Type B pancreatic cell (in vitro differentiated cells): ENCODE data around the gene HEPACAM. TPM values are rescaled to one million over a fixed set of nuclear protein-coding genes. Genes with fewer than 3 reads are reported as not detected.

Source experiments
- DNase-seq: peaks from one replicate; pipeline ENCODE4 v3.0.0; 2021; ENCODE audit warnings: mixed read lengths; ENCODE audit not compliant: unreplicated experiment; ENCODE audit errors: extremely low spot score
- H3K27ac Mint-ChIP-seq: 2 replicates; pipeline ENCODE4 v1.8.0; 2021; ENCODE audit warnings: mild to moderate bottlenecking, mixed read lengths
- H3K27me3 Mint-ChIP-seq: 2 replicates; pipeline ENCODE4 v1.8.0; 2021; ENCODE audit warnings: mixed read lengths
- H3K36me3 Mint-ChIP-seq: 2 replicates; pipeline ENCODE4 v1.8.0; 2021; ENCODE audit warnings: mixed read lengths
- H3K4me1 Mint-ChIP-seq: one replicate; pipeline ENCODE4 v1.8.0; 2021; ENCODE audit warnings: mixed read lengths; ENCODE audit not compliant: unreplicated experiment
- H3K4me3 Mint-ChIP-seq: 2 replicates; pipeline ENCODE4 v1.8.0; 2021; ENCODE audit warnings: mild to moderate bottlenecking, mixed read lengths
- H3K9me3 Mint-ChIP-seq: 2 replicates; pipeline ENCODE4 v1.8.0; 2021; ENCODE audit warnings: mixed read lengths
- total RNA-seq: library from RNA; stranded (reverse); gene quantifications from 2 replicates; pipeline ENCODE4 v1.2.1, GENCODE V29; 2021; ENCODE audit warnings: low replicate concordance
- TF ChIP-seq, protein P1 (sequence below): fragments of 200-600 bp; sonication (generic); conservative IDR thresholded peaks from 2 replicates; pipeline ENCODE4 v1.5.0; 2021; ENCODE audit warnings: antibody characterized with exemption, mild to moderate bottlenecking

The HEPACAM gene
- total RNA-seq, 1 donor from 2014 or later = 0.43 TPM

DNA sequence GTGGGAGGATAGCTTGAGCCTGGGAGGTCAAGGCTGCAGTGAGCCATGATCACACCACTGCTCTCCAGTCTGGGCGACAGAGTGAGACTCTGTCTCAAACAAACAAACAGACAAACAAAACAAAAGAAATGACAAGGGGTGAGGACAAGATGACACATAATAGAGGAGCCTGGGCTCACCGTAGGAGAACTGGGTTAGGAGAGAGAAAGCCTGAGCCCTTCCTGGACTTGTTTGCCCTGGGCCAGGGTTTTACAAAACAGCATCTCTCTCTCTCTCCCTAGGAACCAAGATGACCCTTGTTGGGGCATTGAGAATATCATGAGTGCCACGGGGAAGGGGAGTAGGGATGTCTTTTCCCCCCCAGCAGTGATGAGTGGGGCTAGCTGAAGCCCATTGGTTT is 54.9 kb downstream of the HEPACAM start:
- TF ChIP-seq, protein P1, sequence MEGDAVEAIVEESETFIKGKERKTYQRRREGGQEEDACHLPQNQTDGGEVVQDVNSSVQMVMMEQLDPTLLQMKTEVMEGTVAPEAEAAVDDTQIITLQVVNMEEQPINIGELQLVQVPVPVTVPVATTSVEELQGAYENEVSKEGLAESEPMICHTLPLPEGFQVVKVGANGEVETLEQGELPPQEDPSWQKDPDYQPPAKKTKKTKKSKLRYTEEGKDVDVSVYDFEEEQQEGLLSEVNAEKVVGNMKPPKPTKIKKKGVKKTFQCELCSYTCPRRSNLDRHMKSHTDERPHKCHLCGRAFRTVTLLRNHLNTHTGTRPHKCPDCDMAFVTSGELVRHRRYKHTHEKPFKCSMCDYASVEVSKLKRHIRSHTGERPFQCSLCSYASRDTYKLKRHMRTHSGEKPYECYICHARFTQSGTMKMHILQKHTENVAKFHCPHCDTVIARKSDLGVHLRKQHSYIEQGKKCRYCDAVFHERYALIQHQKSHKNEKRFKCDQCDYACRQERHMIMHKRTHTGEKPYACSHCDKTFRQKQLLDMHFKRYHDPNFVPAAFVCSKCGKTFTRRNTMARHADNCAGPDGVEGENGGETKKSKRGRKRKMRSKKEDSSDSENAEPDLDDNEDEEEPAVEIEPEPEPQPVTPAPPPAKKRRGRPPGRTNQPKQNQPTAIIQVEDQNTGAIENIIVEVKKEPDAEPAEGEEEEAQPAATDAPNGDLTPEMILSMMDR = no peak
- Mint-ChIP-seq H3K27me3 (peaks cover 19% of the 10 kb centered on the region), H3K4me1 (peaks cover 12% of the 10 kb centered on the region), H3K9me3 (no peaks in the 10 kb centered on the region), H3K27ac (no peak overlapping the region), H3K36me3 (no peaks in the 10 kb centered on the region), H3K4me3 (no peak overlapping the region)
- peak; percentile 34 for DNase-seq

DNA sequence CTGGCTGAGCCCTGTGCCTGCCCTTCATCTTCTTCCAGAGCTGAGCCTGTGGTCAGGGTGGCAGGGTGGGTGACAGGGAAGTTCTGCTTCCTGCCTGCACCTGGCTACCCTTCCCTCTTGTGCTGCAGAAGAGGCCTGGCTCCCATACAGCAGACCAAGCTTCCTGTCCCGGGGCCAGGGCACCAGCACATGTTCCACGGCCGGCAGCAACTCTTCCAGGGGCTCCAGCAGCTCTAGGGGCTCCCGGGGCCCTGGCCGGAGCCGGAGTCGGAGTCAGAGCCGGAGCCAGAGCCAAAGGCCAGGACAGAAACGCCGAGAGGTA is 55.6 kb downstream of the HEPACAM start:
- Mint-ChIP-seq H3K4me1 (peaks cover 17% of the 10 kb centered on the region), H3K4me3 (no peak overlapping the region), H3K9me3 (no peaks in the 10 kb centered on the region), H3K27ac (no peak overlapping the region), H3K27me3 (peaks cover 23% of the 10 kb centered on the region), H3K36me3 (no peaks in the 10 kb centered on the region)
- TF ChIP-seq, protein P1 = no peak
- peak; percentile 64 for DNase-seq

DNA sequence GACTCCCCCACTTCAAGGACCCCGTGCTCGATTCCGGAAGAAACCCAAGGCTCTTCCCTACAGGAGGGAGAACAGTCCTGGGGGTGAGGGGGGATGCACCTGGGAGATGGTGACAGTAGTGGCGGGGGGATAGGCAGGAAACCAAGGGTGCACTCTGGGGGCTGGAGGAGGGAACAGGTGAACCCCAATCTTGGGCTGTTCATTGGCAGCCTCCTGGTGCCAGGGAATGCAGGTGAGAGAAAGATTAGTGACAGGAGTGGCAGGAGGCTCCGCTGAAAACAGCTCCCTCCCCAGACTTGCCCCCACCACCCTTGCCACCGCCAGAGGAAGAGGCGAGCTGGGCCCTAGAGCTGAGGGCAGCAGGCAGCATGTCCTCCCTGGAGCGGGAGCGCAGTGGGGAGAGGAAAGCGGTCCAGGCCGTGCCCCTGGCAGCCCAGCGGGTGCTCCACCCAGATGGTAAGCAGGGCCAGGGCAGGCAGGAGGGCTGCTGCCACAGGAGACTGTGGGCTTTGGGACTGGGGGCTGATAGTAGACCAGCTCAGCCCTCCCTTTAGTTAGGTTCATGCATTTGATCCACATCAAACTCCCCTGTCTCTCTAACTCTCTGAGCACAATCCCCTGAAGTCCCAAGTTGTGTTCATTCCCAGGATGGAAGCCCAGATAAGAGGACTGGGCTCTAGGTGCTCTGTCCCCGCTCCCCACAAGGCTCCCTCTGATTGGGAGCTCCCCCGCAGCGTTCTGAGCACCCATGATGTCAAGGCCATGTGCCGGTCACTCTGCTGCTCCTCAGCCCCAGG is 56.2 kb downstream of the HEPACAM start:
- no peak overlapping the region for H3K27ac Mint-ChIP-seq

DNA sequence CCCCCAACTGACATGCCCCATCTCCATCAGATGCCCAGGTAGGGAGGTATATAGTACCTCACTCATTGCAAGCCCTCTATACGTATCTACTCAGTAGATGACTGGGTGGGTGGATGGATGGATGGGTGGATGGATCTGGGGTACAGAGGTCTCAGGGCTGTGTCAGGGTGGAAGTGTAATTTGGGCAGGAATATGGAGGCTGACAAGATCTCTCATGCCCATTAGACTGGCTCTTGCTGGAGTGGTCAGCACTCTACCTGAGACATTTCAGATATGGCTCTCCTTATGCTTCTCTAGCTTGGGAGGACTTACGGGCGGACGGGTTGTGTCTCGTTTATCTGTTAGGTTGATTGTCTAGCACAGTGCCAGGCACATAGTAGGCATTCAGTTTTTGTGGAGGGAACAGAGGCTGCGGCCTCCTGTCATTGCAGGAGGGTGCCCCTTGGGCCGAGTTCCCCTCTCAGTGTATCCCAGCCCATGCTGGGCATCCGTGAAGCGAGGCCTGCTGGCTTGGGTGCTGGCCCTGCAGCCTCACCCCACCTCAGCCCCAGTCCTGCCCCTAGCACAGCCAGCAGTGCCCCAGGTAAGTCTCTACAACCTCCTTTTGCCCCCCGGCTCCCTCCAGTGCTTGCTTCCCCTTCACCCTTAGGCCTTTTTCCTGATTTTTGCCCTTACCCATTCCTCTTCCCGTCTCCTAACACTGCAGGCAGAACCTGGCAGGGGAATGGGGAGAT is 56.9 kb downstream of the HEPACAM start:
- Mint-ChIP-seq H3K4me1 (peaks cover 14% of the 10 kb centered on the region), H3K27ac (no peak overlapping the region), H3K27me3 (peaks cover 34% of the 10 kb centered on the region), H3K36me3 (no peaks in the 10 kb centered on the region), H3K9me3 (no peaks in the 10 kb centered on the region), H3K4me3 (peak overlapping the region; percentile 38)
- TF ChIP-seq, protein P1 = no peak
- DNase-seq = peak; percentile 68

More for the DNA sequence above, 56.2 kb downstream of the HEPACAM start:
- H3K4me1 Mint-ChIP-seq = peaks cover 17% of the 10 kb centered on the region
- peak; percentile 64 for DNase-seq
- peaks cover 29% of the 10 kb centered on the region for H3K27me3 Mint-ChIP-seq
- H3K36me3 Mint-ChIP-seq = no peaks in the 10 kb centered on the region
- H3K4me3 Mint-ChIP-seq = no peak overlapping the region
- no peaks in the 10 kb centered on the region for H3K9me3 Mint-ChIP-seq
- TF ChIP-seq, protein P1 = no peak

DNA sequence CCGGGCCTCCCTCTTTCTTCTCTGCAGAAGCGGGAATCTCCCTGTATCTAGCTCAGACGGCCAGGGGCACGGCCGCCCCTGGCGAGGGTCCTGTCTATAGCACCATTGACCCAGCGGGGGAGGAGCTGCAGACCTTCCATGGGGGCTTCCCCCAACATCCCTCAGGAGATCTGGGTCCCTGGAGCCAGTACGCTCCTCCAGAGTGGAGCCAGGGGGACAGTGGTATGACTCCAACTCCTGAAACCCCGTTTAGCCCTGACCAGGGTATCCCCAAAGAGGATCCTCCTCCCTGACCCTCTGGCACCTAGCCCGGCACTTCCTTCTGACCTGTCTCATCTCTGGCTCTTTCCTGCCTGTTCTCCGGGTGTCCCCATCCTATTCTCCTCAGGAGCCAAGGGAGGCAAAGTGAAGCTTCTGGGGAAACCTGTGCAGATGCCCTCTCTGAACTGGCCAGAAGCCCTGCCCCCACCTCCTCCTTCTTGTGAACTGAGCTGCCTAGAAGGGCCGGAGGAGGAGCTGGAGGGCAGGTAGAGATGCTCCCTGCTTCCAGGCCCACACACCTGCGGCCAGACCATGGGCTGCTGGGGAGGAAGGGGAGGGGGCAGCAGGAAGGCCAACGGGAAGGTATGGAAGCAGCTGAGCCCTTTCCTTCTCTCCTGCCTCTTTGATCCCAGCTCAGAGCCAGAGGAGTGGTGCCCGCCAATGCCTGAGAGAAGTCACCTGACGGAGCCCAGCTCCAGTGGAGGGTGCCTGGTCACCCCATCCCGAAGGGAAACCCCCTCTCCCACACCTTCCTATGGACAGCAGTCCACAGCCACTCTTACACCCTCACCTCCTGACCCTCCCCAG is 57.7 kb downstream of the HEPACAM start:
- peak; percentile 58 for DNase-seq
- Mint-ChIP-seq H3K27me3 (peaks cover 41% of the 10 kb centered on the region), H3K4me1 (peaks cover 13% of the 10 kb centered on the region), H3K9me3 (no peaks in the 10 kb centered on the region), H3K36me3 (no peaks in the 10 kb centered on the region), H3K4me3 (peak overlapping the region; percentile 90), H3K27ac (no peak overlapping the region)
- TF ChIP-seq, protein P1 = no peak
